K562 (cell line): ENCODE measurements around the gene OBSL1. TPM values are rescaled to one million over a fixed set of nuclear protein-coding genes. Genes with fewer than 3 reads are reported as not detected.

Experiments
- ATAC-seq: fragments of 200-7000 bp; cut with Tn5 transposase; 3 replicates; pipeline ENCODE4 v1.9.1; 2020; ENCODE audit warnings: moderate library complexity
- BruUV-seq: library from RNA; stranded (reverse); fragments of 400-500 nt; replicated peaks from 2 replicates; lab custom pipeline; 2021; lab: Mats Ljungman, UMichigan
- CTCF ChIA-PET: fragments of 300-600 bp; formaldehyde crosslinking; extraction: SDS; loops from one replicate; lab custom pipeline; 2021; ENCODE audit warnings: low intra/inter-chr PET ratio; lab: Yijun Ruan, JAX
- POLR2A ChIA-PET: fragments of 300-600, 350-650 bp; sonication (Branson Sonifier 250); formaldehyde crosslinking; extraction: SDS; loops from one replicate; lab custom pipeline; 2021; ENCODE audit warnings: antibody characterized with exemption, inconsistent platforms; lab: Yijun Ruan, JAX
- DNase-seq, 4 experiments: peaks; one replicate each; pipeline versions ENCODE4 v3.0.0 to v3.0.0-alpha.2; 2011 to 2018; ENCODE audit warnings: low spot score in 3 of 4, mixed read lengths in 3 of 4; ENCODE audit errors: extremely low read depth in 1 of 4
- FAIRE-seq: peaks from 2 replicates; lab custom pipeline; 2011; peaks lifted over from hg19 to GRCh38; lab: Jason Lieb, UNC
- H2AFZ ChIP-seq: 2 replicates; pipeline ENCODE4 v1.6.0; 2011; ENCODE audit warnings: low read depth, low read length, control low read depth, inconsistent platforms
- H3K27ac ChIP-seq: fragments of 200-600 bp; 3 replicates; pipeline ENCODE4 v1.8.0; 2011; ENCODE audit warnings: low read depth, mild to moderate bottlenecking, control low read depth, inconsistent platforms, low read length, moderate library complexity, mixed read lengths; ENCODE audit errors: extremely low read depth
- H3K27me3 ChIP-seq, 2 experiments: fragments of 300-600 bp in 1 of 2; 2 replicates in 1 of 2; 3 replicates in 1 of 2; pipeline versions ENCODE4 v1.6.0 to v1.8.0; 2011; ENCODE audit warnings: inconsistent platforms in 2 of 2, low read length in 2 of 2, mild to moderate bottlenecking in 1 of 2, mixed read lengths in 1 of 2, moderate library complexity in 1 of 2; ENCODE audit not compliant: control insufficient read depth in 2 of 2, insufficient read depth in 2 of 2
- H3K36me3 ChIP-seq: fragments of 300-600 bp; 3 replicates; pipeline ENCODE4 v1.8.0; 2011; ENCODE audit warnings: mild to moderate bottlenecking, low read length, inconsistent platforms; ENCODE audit not compliant: control insufficient read depth, insufficient read depth
- H3K4me1 ChIP-seq, 2 experiments: fragments of 200-600 bp in 1 of 2; replicated peaks in 1 of 2; 2 replicates in 1 of 2; 3 replicates in 1 of 2; pipeline versions ENCODE4 v1.5.1 to v1.8.0; 2011; ENCODE audit warnings: inconsistent platforms in 2 of 2, low read length in 2 of 2, mild to moderate bottlenecking in 1 of 2, mixed read lengths in 1 of 2, moderate library complexity in 1 of 2; ENCODE audit not compliant: control insufficient read depth in 2 of 2, insufficient read depth in 2 of 2
- H3K4me2 ChIP-seq: 2 replicates; pipeline ENCODE4 v1.6.1; 2011; ENCODE audit warnings: low read length, control low read depth, inconsistent platforms, mixed read lengths; ENCODE audit not compliant: insufficient read depth
- H3K4me3 ChIP-seq: fragments of 200-600 bp; sonication (generic), shearing (Covaris generic); 2 replicates; pipeline ENCODE4 v1.5.1; 2016; ENCODE audit warnings: control low read depth, inconsistent platforms
- H3K79me2 ChIP-seq: fragments of 200-600 bp; 3 replicates; pipeline ENCODE4 v1.8.0; 2011; ENCODE audit warnings: low read length, inconsistent platforms; ENCODE audit not compliant: control insufficient read depth, insufficient read depth
- H3K9ac ChIP-seq, 2 experiments: 2 replicates each; pipeline versions ENCODE4 v1.6.0 to v1.6.1; 2011; ENCODE audit warnings: low read depth in 2 of 2, low read length in 2 of 2, control low read depth in 1 of 2, inconsistent platforms in 1 of 2, mild to moderate bottlenecking in 1 of 2, mixed read lengths in 1 of 2; ENCODE audit not compliant: insufficient read depth in 1 of 2
- H3K9me1 ChIP-seq: one replicate; pipeline ENCODE4 v1.6.0; 2011; ENCODE audit warnings: inconsistent platforms, mild to moderate bottlenecking, low read length, moderate library complexity; ENCODE audit not compliant: control insufficient read depth, insufficient read depth
- H3K9me3 ChIP-seq: replicated peaks from 2 replicates; pipeline ENCODE4 v1.5.1; 2011; ENCODE audit warnings: low read depth, low read length, inconsistent platforms; ENCODE audit not compliant: control insufficient read depth, insufficient read depth
- H4K20me1 ChIP-seq: replicated peaks from 2 replicates; pipeline ENCODE4 v1.6.1; 2011; ENCODE audit warnings: low read length, inconsistent platforms, mixed read lengths; ENCODE audit not compliant: control insufficient read depth, insufficient read depth
- BHLHE40 ChIP-seq: IDR thresholded peaks from 2 replicates; pipeline ENCODE4 v1.6.1; 2011; ENCODE audit warnings: low read length, improper control_type of control experiment
- C11orf30 ChIP-seq: fragments of 450-650 bp; IDR thresholded peaks from 2 replicates; pipeline ENCODE4 v1.6.1; 2016; ENCODE audit warnings: low read depth, mild to moderate bottlenecking
- CBX5 ChIP-seq: IDR thresholded peaks from 2 replicates; pipeline ENCODE4 v1.6.1; 2014; ENCODE audit warnings: low read depth, borderline replicate concordance
- MAFG ChIP-seq: fragments of 450-650 bp; conservative IDR thresholded peaks from 2 replicates; pipeline ENCODE4 v1.6.1; 2016; ENCODE audit warnings: missing genetic modification characterization, missing compliant biosample characterization
- MBD1 ChIP-seq: fragments of 250-450 bp; sonication (Bioruptor Pico); IDR thresholded peaks from 2 replicates; pipeline ENCODE4 v1.8.0; 2022; ENCODE audit warnings: inconsistent platforms
- RAD51 ChIP-seq: fragments of 450-650 bp; IDR thresholded peaks from 2 replicates; pipeline ENCODE4 v1.7.1; 2016; ENCODE audit warnings: low read depth, mild to moderate bottlenecking, borderline replicate concordance
- REST ChIP-seq, 2 experiments: fragments of 450-650 bp; formaldehyde crosslinking in 1 of 2; IDR thresholded peaks; 2 replicates each; pipeline versions ENCODE4 v1.4.0 to v1.6.1; 2014 to 2020; ENCODE audit warnings: mild to moderate bottlenecking in 2 of 2, borderline replicate concordance in 1 of 2, low read depth in 1 of 2
- SIRT6 ChIP-seq: IDR thresholded peaks from one replicate; pipeline ENCODE4 v1.6.1; 2012; ENCODE audit warnings: low read depth, mild to moderate bottlenecking, control low read depth, inconsistent platforms, low read length, moderate library complexity
- YBX1 ChIP-seq: fragments of 450-650 bp; IDR thresholded peaks from 2 replicates; pipeline ENCODE4 v1.7.1; 2016; ENCODE audit warnings: mild to moderate bottlenecking
- ZFP30 ChIP-seq: fragments of 250-450 bp; sonication (Bioruptor Pico); IDR thresholded peaks from 2 replicates; pipeline ENCODE4 v1.8.0; 2022; ENCODE audit warnings: moderate library complexity, mild to moderate bottlenecking, inconsistent platforms, borderline replicate concordance
- ZKSCAN8 ChIP-seq: fragments of 200-800 bp; sonication (Bioruptor generic); IDR thresholded peaks from 2 replicates; pipeline ENCODE4 v1.6.1; 2016; ENCODE audit warnings: missing genetic modification characterization, missing compliant biosample characterization
- ZNF184 ChIP-seq: sonication (generic); formaldehyde crosslinking; IDR thresholded peaks from 2 replicates; pipeline ENCODE4 v1.5.0; 2020; ENCODE audit warnings: missing genetic modification reagents
- ZNF316 ChIP-seq: fragments of 450-650 bp; IDR thresholded peaks from 2 replicates; pipeline ENCODE4 v1.6.1; 2016
- ZNF589 ChIP-seq: fragments of 200-800 bp; sonication (Bioruptor generic); IDR thresholded peaks from 2 replicates; pipeline ENCODE4 v1.6.1; 2016; ENCODE audit warnings: low read depth, missing genetic modification characterization, missing compliant biosample characterization
- WGBS: fragments of 100-300 bp; shearing (Covaris generic); methylation state at CpG from one replicate; pipeline ENCODE4 v1.1.6; 2016; ENCODE audit warnings: low coverage, mixed read lengths; ENCODE audit not compliant: insufficient coverage; ENCODE audit errors: missing lambda C conversion rate; 5-methylcytosine and 5-hydroxymethylcytosine counted together
- in situ Hi-C: fragments of 300-500 bp; cut with MboI; formaldehyde crosslinking; loops from 4 replicates; pipeline ENCODE4 v1.15.0; 2018; ENCODE audit warnings: inconsistent platforms, mixed read lengths
- intact Hi-C: fragments of 100-400 bp; cut with micrococcal nuclease; formaldehyde crosslinking; loops from 2 replicates; pipeline ENCODE4 v1.14.2; 2022
- polyA plus RNA-seq, 8 experiments: library from polyadenylated mRNA; depleted of rRNA in 4 of 8; stranded (reverse) in 5 of 8; unstranded in 3 of 8; fragments of >200 nt; fragmentation: Nextera tagmentation in 2 of 8; fragmentation: Illumina TruSeq in 1 of 8; extraction: Ambion mirVana in 2 of 8; extraction: Trizol in 1 of 8; gene quantifications; 2 replicates each; pipeline versions ENCODE4 v1.2.1 to v1.2.3, GENCODE V29; 2011 to 2014; ENCODE audit warnings: inconsistent platforms in 1 of 8, missing spikeins in 1 of 8
- total RNA-seq, 7 experiments: library from RNA; depleted of rRNA in 6 of 7; stranded (reverse); fragments of >200 nt in 6 of 7; fragmentation: Illumina TruSeq in 2 of 7; extraction: Trizol in 2 of 7; gene quantifications; 2 replicates each; pipeline versions ENCODE4 v1.2.1 to v1.2.3, GENCODE V29; 2011 to 2021; ENCODE audit warnings: low replicate concordance in 1 of 7

Gene OBSL1
- total and polyA plus RNA-seq, 9 of the 15 experiments (the other 6 are each of a cell fraction or from before 2014, with no cell fraction given) = 1.2 to 26.6 (median 8.6) TPM

GRCh38 chr2:219569635-219570034 lies 1.7 kb downstream of the OBSL1 start:
- no peak for TF ChIP-seq YBX1
- TF ChIP-seq ZNF316 = peak; percentile 76
- no peak for TF ChIP-seq REST (IDR thresholded peaks at IDR 0.05; ENCODE audit: borderline replicate concordance)
- TF ChIP-seq REST (CRISPR knock-in tag; IDR thresholded peaks at IDR 0.05; ENCODE audit: low read depth) = no peak
- TF ChIP-seq ZFP30 (CRISPR knock-in tag) = no peak
- no peak for TF ChIP-seq ZKSCAN8 (CRISPR knock-in tag)
- TF ChIP-seq MBD1 (CRISPR knock-in tag) = no peak
- no peak for TF ChIP-seq BHLHE40
- no peak for TF ChIP-seq RAD51
- TF ChIP-seq ZNF589 (CRISPR knock-in tag) = no peak
- TF ChIP-seq ZNF184 (CRISPR knock-in tag) = no peak
- TF ChIP-seq MAFG = peak; percentile 49
- peak; percentile 64 for TF ChIP-seq C11orf30
- no peak for TF ChIP-seq CBX5
- TF ChIP-seq SIRT6 = no peak
- TF ChIP-seq, all 486 proteins: peak for 3
- DNase-seq (no peak), ATAC-seq (no peak), FAIRE-seq (no peak)
- H3K9ac ChIP-seq = no peak overlapping the region
- no peaks in the 10 kb centered on the region for H3K27me3 ChIP-seq
- H3K36me3 ChIP-seq = peaks cover 8% of the 10 kb centered on the region; the same call in 1 of the 3 replicates
- H3K4me2 ChIP-seq = no peak overlapping the region
- H3K4me3 ChIP-seq = no peak overlapping the region
- 84% methylated on average over 6 of the region's 6 CpGs for WGBS
- POLR2A ChIA-PET = interaction anchor here (0.6 kb wide), 1 partner anchor 21 kb away, joined by 3 read pairs; no protein-coding TSS in a partner anchor
- CTCF ChIA-PET = no interaction called here
- H3K9me1 ChIP-seq = no peaks in the 10 kb centered on the region
- peaks cover 9 to 46% of the 10 kb centered on the region in 2 experiments; a peak in 4 of 5 replicates for H3K4me1 ChIP-seq
- intact Hi-C loops (loop anchor here (2.0 kb wide), 1 partner anchor 25 kb away; the partner anchor contains the start of gene TMEM198), in situ Hi-C loops (no loop called here)
- no peaks in the 10 kb centered on the region for H4K20me1 ChIP-seq
- H2AFZ ChIP-seq = no peak overlapping the region
- BruUV-seq = no TSS peak
- H3K9me3 ChIP-seq = no peaks in the 10 kb centered on the region
- H3K79me2 ChIP-seq = peaks cover 7% of the 10 kb centered on the region
- H3K27ac ChIP-seq = no peak overlapping the region
